Heart right ventricle (tissue), 16 donors: ENCODE data around the gene SATB1. TPM values are rescaled to one million over a fixed set of nuclear protein-coding genes. Genes with fewer than 3 reads are reported as not detected.

Experiments
- ATAC-seq, 8 donors: fragments of 200-7000 bp; cut with Tn5 transposase; one replicate each; pipeline ENCODE4 v1.9.1; 2020; ENCODE audit warnings: mild to moderate bottlenecking in 8 of 8, moderate library complexity in 8 of 8, moderate number of reproducible peaks in 1 of 8
- DNase-seq, 2 donors: peaks; one replicate each; pipeline ENCODE4 v3.0.0-alpha.2; 2020
- H3K27ac ChIP-seq, 10 donors: fragments of 200-600 bp; sonication (generic) in 2 of 10; one replicate each; pipeline versions ENCODE4 v1.5.0 to v1.8.0; 2020 to 2022; ENCODE audit warnings: mild to moderate bottlenecking in 3 of 10
- H3K27me3 ChIP-seq, 7 donors: fragments of 200-600 bp; one replicate each; pipeline ENCODE4 v1.8.0; 2021 to 2022; ENCODE audit warnings: mild to moderate bottlenecking in 2 of 7
- H3K36me3 ChIP-seq, 9 donors: fragments of 200-600 bp; sonication (generic) in 1 of 9; one replicate each; pipeline versions ENCODE4 v1.5.0 to v1.8.0; 2020 to 2022; ENCODE audit warnings: mild to moderate bottlenecking in 2 of 9
- H3K4me1 ChIP-seq, 9 donors: fragments of 200-600 bp; sonication (generic) in 1 of 9; one replicate each; pipeline versions ENCODE4 v1.5.0 to v1.8.0; 2020 to 2022; ENCODE audit warnings: mild to moderate bottlenecking in 4 of 9
- H3K4me3 ChIP-seq, 10 donors: fragments of 200-600 bp; sonication (generic) in 2 of 10; one replicate each; pipeline versions ENCODE4 v1.5.0 to v1.8.0; 2020 to 2022; ENCODE audit warnings: mild to moderate bottlenecking in 7 of 10, moderate library complexity in 2 of 10
- H3K9me3 ChIP-seq, 11 donors: fragments of 200-600 bp in 10 of 11; sonication (generic) in 2 of 11; one replicate each; pipeline versions ENCODE4 v1.5.0 to v1.8.0; 2013 to 2022; ENCODE audit warnings: mild to moderate bottlenecking in 2 of 11, control low read depth in 1 of 11, moderate library complexity in 1 of 11
- WGBS, 2 donors: extraction: QIAGEN DNeasy Blood & Tissue Kit; methylation state at CpG; one replicate each; pipeline ENCODE4 v1.1.7; 2013; ENCODE audit warnings: inconsistent platforms in 1 of 2; 5-methylcytosine and 5-hydroxymethylcytosine counted together
- intact Hi-C, 10 donors: fragments of 100-400 bp; cut with DNase I; formaldehyde crosslinking; loops; one replicate each; pipeline versions ENCODE4 v1.11.1 to v1.14.2; 2022
- long read RNA-seq, 3 donors: library from polyadenylated mRNA; unstranded; transcript quantifications; one replicate each; pipeline ENCODE4 v2.0.0, GENCODE V29; 2020 to 2021
- polyA plus RNA-seq, 2 donors: library from polyadenylated mRNA; stranded (reverse); fragments of 200-250 nt; gene quantifications; one replicate each; pipeline ENCODE4 v1.2.3, GENCODE V29; 2013
- total RNA-seq, 10 donors: library from RNA; stranded (reverse); fragmentation: NEBNext Ultra II Directional in 3 of 10; extraction: Animal tissue kit (Norgen Biotek cat#: 25700) in 3 of 10; gene quantifications; one replicate each; pipeline versions ENCODE4 v1.2.1 to v1.2.4, GENCODE V29; 2021 to 2023
- TF ChIP-seq, protein P1 (sequence below), 9 donors: fragments of 200-600 bp; sonication (generic) in 2 of 9; IDR thresholded peaks; one replicate each; pipeline versions ENCODE4 v1.5.0 to v1.8.0; 2021 to 2022; ENCODE audit warnings: antibody characterized with exemption in 9 of 9, mild to moderate bottlenecking in 5 of 9, moderate library complexity in 1 of 9
- donor health status: Arrhythmogenic right ventricular cardiomyopathy.
- donor health status: ischemic (EF 13 %, LVEDD 7.1; RV severe dilation, severe dysfunction).
- donor health status: healthy with polysubstance abuse.
- donor health status: DM: no; HTN: yes; CAD: no.
- donor health status: DM: no; HTN: no; CAD: no.
- donor health status: ischemic (EF 25% LVEDD 6.9; RV normal size, moderate dysfunction).
- donor health status: ischemic (EF 25% LVEDD 5.7; RV mildly dilated, moderate dysfunction).
- donor health status: healthy.
- donor health status: DM: yes; HTN: yes; CAD: no.
- donor health status: Ischemic cardiomyopathy.
- donor health status: ischemic (EF 35%, LVEDD 5.7; RV mildly dilated, moderate dysfunction).
- donor health status: nonischemic (EF 11% LVEDD 7.7; RV severe dilation, severe dysfunction).
- donor health status: DM: yes; HTN: yes; CAD: no.
- donor health status: PGD.
- donor health status: ischemic (EF 29% LVEDD 5.4; RV normal size, mild dysfunction).
- donor health status: nonischemic (EF 23%, LVEDD 6.1; RV moderate dilation, normal function).

Gene SATB1
- 10 to 100 TPM; 34.2 to 73.7 (median 52.0) TPM for total RNA-seq
- polyA plus RNA-seq: 10 to 100 TPM in 1 of 2 donors, 1 to 10 TPM in 1; 8.8 to 18.9 TPM
- long read RNA-seq, donor 1, full-length matches to known transcripts: 36 of 44 reads
- long read RNA-seq, donor 1, partial matches to known transcripts: 7 of 44 reads
- long read RNA-seq, donor 1, other reads (novel, unspliced or antisense): 1 of 44 reads
- long read RNA-seq, donor 2, full-length matches to known transcripts: 43 of 60 reads
- long read RNA-seq, donor 2, partial matches to known transcripts: 12 of 60 reads
- long read RNA-seq, donor 2, other reads (novel, unspliced or antisense): 5 of 60 reads
- long read RNA-seq, donor 3, full-length matches to known transcripts: 34 of 56 reads
- long read RNA-seq, donor 3, partial matches to known transcripts: 13 of 56 reads
- long read RNA-seq, donor 3, other reads (novel, unspliced or antisense): 9 of 56 reads

DNA sequence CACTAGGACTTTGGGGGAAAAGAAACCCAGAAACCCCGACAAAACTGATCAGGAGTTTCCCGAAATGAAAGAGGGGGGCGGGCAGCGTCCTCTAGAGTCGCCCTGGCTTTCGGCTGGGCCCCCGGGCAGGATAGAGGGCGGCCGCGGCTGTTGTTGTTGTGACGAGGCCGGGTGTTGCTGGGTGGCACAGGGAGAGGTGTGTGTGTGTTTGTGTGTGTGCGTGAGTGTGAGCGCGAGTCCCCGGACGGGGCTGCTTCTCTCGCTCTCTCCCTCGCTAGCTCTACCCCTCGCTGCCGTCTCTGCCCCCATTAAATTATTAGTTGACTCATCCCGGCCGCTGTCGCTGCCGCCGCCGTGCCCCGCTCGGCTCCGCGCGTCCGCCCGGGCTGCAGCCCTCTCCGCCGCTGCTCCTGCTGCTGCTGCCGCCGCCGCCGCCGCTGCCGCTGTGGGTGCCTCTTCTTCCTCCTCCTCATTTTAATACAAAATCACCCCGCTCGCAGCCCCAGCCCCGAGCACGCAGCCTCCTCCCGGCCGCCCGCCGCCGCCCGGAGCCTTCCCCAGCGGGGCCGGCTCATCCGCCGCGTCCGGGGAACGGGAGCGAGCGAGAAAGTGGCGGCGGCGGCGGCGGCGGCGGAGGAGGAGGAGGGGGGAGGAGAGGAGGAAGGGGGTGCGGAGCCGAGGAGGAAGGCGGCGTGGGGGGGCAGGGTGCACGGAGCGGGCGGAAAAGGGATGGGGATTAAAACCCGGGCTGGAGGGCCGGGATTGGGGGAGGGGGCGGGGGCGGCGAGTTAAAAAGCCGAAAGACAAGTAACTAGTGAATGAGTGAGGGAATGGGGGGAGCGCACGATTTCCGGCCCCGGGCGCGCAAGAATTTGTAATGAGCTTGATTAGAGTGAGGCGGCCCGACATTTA is at the start of gene SATB1:
Gene SATB1 (minus strand): TSS at position 611 of the 912 bp plus-strand sequence. CDS start 4,372 bp downstream, outside the sequence.
- ATAC-seq: peak; percentile 77 to 88 (median 83)
- intact Hi-C loops: loop anchor here in 1 of 10 donors (2.0 kb wide), 1 partner anchor 20 kb away; no protein-coding TSS in a partner anchor
- Histone ChIP-seq H3K27ac (peak within 1 kb of the TSS; percentile 89 to 96 (median 93)), H3K36me3 (peaks cover 0 to 9% (median 0%) of the 10 kb centered on the region in 9 donors), H3K27me3 (no peaks in the 10 kb centered on the region), H3K4me1 (peaks cover 0 to 42% (median 10%) of the 10 kb centered on the region in 9 donors), H3K9me3 (no peaks in the 10 kb centered on the region), H3K4me3 (peak within 1 kb of the TSS; percentile 50 to 87 (median 81))
- DNase-seq: peak; percentile 87 to 92
- TF ChIP-seq, protein P1, sequence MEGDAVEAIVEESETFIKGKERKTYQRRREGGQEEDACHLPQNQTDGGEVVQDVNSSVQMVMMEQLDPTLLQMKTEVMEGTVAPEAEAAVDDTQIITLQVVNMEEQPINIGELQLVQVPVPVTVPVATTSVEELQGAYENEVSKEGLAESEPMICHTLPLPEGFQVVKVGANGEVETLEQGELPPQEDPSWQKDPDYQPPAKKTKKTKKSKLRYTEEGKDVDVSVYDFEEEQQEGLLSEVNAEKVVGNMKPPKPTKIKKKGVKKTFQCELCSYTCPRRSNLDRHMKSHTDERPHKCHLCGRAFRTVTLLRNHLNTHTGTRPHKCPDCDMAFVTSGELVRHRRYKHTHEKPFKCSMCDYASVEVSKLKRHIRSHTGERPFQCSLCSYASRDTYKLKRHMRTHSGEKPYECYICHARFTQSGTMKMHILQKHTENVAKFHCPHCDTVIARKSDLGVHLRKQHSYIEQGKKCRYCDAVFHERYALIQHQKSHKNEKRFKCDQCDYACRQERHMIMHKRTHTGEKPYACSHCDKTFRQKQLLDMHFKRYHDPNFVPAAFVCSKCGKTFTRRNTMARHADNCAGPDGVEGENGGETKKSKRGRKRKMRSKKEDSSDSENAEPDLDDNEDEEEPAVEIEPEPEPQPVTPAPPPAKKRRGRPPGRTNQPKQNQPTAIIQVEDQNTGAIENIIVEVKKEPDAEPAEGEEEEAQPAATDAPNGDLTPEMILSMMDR (IDR thresholded peaks at IDR 0.05): no peak
- 0% methylated on average over 62 to 86 of the region's 89 CpGs for WGBS, 2 donors

DNA sequence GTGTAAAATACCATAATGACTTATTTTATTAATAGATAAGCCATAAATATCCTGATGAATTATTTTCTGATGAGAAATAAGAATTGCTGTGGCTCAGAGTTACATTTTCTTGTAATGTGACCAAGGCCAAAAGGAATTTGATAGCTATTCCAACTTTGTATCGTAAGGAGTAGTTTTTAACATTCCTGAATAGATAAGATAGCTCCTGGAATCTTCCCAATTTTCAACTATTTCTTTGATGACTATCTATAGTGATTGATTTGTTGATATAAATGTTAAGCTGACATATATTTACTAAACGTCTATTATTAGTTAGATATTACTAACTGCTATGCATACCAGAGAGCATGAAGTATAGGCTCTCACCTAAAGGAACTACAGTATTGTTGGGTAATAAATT is 49.1 kb upstream of the SATB1 start:
- intact Hi-C loops: no loop called here
- DNase-seq: no peak
- no peak overlapping the region for H3K27ac ChIP-seq
- ATAC-seq: no peak
- TF ChIP-seq, protein P1 (IDR thresholded peaks at IDR 0.05): no peak
- no peak overlapping the region for H3K4me3 ChIP-seq
- no peaks in the 10 kb centered on the region for H3K36me3 ChIP-seq
- peaks cover 0 to 5% (median 0%) of the 10 kb centered on the region in 7 donors for H3K27me3 ChIP-seq
- H3K9me3 ChIP-seq: no peaks in the 10 kb centered on the region
- H3K4me1 ChIP-seq: no peaks in the 10 kb centered on the region
- WGBS, 2 donors: 52 to 66% methylated on average over 2 of the region's 2 CpGs

DNA sequence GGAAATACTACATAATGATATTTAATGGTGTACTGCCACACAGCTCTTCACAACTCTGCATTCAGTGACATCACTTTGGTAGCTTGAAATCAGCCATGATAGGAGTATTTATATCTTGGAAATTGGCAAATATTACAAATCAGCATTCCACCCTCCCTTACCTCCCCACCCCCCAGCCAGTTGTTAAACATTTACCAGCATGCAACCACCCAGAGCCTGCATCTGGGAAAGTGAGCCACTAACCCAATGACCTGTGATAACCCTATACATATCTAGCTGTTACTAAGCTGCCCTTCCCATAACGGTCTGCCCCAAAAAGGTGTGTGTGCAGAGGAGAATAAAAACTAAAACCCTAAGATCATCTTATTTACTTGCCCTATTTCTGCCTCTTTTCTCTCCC is 44.6 kb upstream of the SATB1 start:
- 44 to 67% methylated on average over 1 of the region's 1 CpG for WGBS, 2 donors
- DNase-seq: no peak
- H3K27ac ChIP-seq: no peak overlapping the region
- no peaks in the 10 kb centered on the region for H3K4me1 ChIP-seq
- intact Hi-C loops: no loop called here
- no peak for ATAC-seq
- H3K9me3 ChIP-seq: no peaks in the 10 kb centered on the region
- peaks cover 0 to 7% (median 0%) of the 10 kb centered on the region in 7 donors for H3K27me3 ChIP-seq
- no peaks in the 10 kb centered on the region for H3K36me3 ChIP-seq
- TF ChIP-seq, protein P1 (IDR thresholded peaks at IDR 0.05): no peak
- H3K4me3 ChIP-seq: no peak overlapping the region

DNA sequence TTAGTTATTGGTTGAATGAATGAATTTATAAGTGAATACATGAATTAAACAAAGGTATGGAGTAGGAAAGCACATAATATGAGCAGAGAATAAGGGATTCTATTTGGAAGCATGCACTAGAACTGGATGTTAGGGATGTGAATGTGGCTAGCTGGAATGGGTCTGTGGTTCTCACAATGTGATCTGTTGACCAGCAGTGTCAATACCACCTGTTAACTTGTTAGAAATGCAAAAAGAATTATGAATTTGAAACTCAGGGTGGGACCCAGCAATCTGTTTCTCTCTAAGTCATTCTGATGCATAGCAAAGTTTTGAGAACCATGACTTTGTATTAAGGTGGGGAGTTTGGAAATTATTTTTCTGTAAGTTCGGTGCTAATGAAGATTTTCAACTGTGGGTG is 41.0 kb upstream of the SATB1 start:
- 94 to 97% methylated on average over 1 of the region's 1 CpG for WGBS, 2 donors

More for the DNA sequence above, 41.0 kb upstream of the SATB1 start:
- DNase-seq: no peak
- peaks cover 0 to 18% (median 12%) of the 10 kb centered on the region in 11 donors for H3K9me3 ChIP-seq
- intact Hi-C loops: no loop called here
- no peak for ATAC-seq
- H3K36me3 ChIP-seq: no peaks in the 10 kb centered on the region
- H3K27me3 ChIP-seq: peaks cover 0 to 7% (median 0%) of the 10 kb centered on the region in 7 donors
- H3K27ac ChIP-seq: no peak overlapping the region
- H3K4me1 ChIP-seq: no peaks in the 10 kb centered on the region
- no peak overlapping the region for H3K4me3 ChIP-seq
- TF ChIP-seq, protein P1 (IDR thresholded peaks at IDR 0.05): no peak
